OCI-LY3 (cell line): ENCODE results near the gene CLEC2A.

Experiments
- H2AFZ ChIP-seq: fragments of 200-600, 300-600 bp; shearing (Covaris generic); 2 replicates; pipeline ENCODE4 v1.6.0; 2014; ENCODE audit warnings: antibody characterized with exemption, low read depth, low read length
- H3K27ac ChIP-seq: fragments of 200-600, 300-600 bp; sonication (generic); 2 replicates; pipeline ENCODE4 v1.5.1; 2014; ENCODE audit warnings: mild to moderate bottlenecking, low read length, moderate library complexity, mixed read lengths
- H3K27me3 ChIP-seq: fragments of 200-600, 300-600 bp; sonication (generic); 2 replicates; pipeline ENCODE4 v1.6.1; 2014; ENCODE audit warnings: low read depth, low read length, mixed read lengths
- H3K36me3 ChIP-seq: fragments of 200-600, 300-600 bp; sonication (generic); replicated peaks from 2 replicates; pipeline ENCODE3; 2014; ENCODE audit warnings: low read depth, low read length, mixed read lengths
- H3K4me1 ChIP-seq: fragments of 300-600, 200-600 bp; sonication (generic); 2 replicates; pipeline ENCODE4 v1.6.1; 2014; ENCODE audit warnings: low read length, mixed read lengths
- H3K4me2 ChIP-seq: fragments of 200-600, 300-600 bp; sonication (generic); 2 replicates; pipeline ENCODE4 v1.6.1; 2014; ENCODE audit warnings: low read length, mixed read lengths
- H3K4me3 ChIP-seq: fragments of 300-600, 200-600 bp; sonication (generic); 2 replicates; pipeline ENCODE4 v1.5.1; 2014; ENCODE audit warnings: antibody characterized with exemption, mild to moderate bottlenecking, low read length, moderate library complexity
- H3K79me2 ChIP-seq: fragments of 300-600, 200-600 bp; shearing (Covaris generic); 2 replicates; pipeline ENCODE4 v1.6.1; 2014; ENCODE audit warnings: mild to moderate bottlenecking, low read length, mixed read lengths
- H3K9ac ChIP-seq: fragments of 300-600, 200-600 bp; shearing (Covaris generic); 2 replicates; pipeline ENCODE4 v1.6.0; 2014; ENCODE audit warnings: mild to moderate bottlenecking, low read length, moderate library complexity
- H3K9me3 ChIP-seq: fragments of 200-600, 300-600 bp; shearing (Covaris generic); 2 replicates; pipeline ENCODE4 v1.6.1; 2014; ENCODE audit warnings: low read length, mixed read lengths; ENCODE audit not compliant: insufficient read depth
- H4K20me1 ChIP-seq: fragments of 200-600, 300-600 bp; sonication (generic); 2 replicates; pipeline ENCODE4 v1.6.1; 2016; ENCODE audit warnings: low read length, mixed read lengths; ENCODE audit not compliant: insufficient read depth
- EZH2phosphoT487 ChIP-seq: fragments of 200-600 bp; shearing (Covaris generic); IDR thresholded peaks from 2 replicates; pipeline ENCODE4 v1.6.1; 2018; ENCODE audit warnings: antibody characterized with exemption, mixed run types, low read depth
- TF ChIP-seq, protein P1 (sequence below): fragments of 200-600, 300-600 bp; sonication (generic); IDR thresholded peaks from 2 replicates; pipeline ENCODE4 v1.5.1; 2014; ENCODE audit warnings: antibody characterized with exemption, low read length, low read depth

The CLEC2A gene

DNA sequence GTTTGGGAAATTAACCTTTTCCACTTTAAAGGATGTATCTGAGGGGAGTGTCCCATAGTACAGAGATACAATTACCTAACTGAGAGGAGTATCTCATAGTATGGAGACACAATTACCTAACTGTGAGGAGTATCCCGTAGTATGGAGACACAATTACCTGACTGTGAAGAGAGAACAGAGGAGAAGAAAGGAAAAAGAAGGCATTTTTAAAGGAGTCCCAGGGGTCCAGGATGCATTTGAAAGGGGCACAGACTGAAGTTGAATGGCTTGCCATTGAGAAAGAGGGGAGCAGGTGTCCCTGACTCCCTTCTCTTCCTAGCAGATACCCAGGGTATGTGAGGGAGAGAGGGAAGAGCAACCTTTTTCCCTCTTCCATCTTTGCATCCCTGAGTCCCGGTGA is 33.0 kb downstream of the CLEC2A start:
- no peak for TF ChIP-seq EZH2phosphoT487
- TF ChIP-seq, protein P1, sequence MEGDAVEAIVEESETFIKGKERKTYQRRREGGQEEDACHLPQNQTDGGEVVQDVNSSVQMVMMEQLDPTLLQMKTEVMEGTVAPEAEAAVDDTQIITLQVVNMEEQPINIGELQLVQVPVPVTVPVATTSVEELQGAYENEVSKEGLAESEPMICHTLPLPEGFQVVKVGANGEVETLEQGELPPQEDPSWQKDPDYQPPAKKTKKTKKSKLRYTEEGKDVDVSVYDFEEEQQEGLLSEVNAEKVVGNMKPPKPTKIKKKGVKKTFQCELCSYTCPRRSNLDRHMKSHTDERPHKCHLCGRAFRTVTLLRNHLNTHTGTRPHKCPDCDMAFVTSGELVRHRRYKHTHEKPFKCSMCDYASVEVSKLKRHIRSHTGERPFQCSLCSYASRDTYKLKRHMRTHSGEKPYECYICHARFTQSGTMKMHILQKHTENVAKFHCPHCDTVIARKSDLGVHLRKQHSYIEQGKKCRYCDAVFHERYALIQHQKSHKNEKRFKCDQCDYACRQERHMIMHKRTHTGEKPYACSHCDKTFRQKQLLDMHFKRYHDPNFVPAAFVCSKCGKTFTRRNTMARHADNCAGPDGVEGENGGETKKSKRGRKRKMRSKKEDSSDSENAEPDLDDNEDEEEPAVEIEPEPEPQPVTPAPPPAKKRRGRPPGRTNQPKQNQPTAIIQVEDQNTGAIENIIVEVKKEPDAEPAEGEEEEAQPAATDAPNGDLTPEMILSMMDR: no peak
- Histone ChIP-seq H4K20me1 (no peaks in the 10 kb centered on the region), H3K27ac (no peak overlapping the region), H2AFZ (no peak overlapping the region), H3K36me3 (no peaks in the 10 kb centered on the region), H3K79me2 (no peaks in the 10 kb centered on the region), H3K9me3 (peaks cover 11% of the 10 kb centered on the region; the same call in 1 of the 2 replicates), H3K4me2 (no peak overlapping the region), H3K4me1 (peaks cover 2% of the 10 kb centered on the region; the same call in 1 of the 2 replicates), H3K27me3 (no peaks in the 10 kb centered on the region), H3K9ac (no peak overlapping the region), H3K4me3 (no peak overlapping the region)

DNA sequence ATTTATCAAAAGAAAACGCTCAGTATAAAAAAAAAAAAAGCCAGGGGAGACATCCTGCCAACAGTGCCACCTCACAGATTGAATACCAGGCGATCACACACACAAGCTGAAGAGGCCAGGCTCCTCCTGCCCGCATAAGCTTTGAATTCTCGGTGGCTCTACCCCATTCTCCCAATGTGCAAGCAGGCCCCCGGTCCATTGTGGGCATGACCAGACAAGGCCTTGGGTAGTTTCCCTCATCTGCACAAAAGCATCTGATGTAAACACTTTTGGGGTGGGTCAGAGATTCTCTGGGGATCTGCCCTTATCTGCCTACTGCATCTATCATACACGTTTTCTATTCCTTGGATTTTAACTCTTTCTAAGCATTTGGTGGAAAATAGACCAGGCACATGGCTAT is 34.6 kb downstream of the CLEC2A start:
- no peak overlapping the region for H3K27ac ChIP-seq
- H3K79me2 ChIP-seq: no peaks in the 10 kb centered on the region
- no peaks in the 10 kb centered on the region for H4K20me1 ChIP-seq
- TF ChIP-seq, protein P1: no peak
- TF ChIP-seq EZH2phosphoT487: no peak
- H3K4me1 ChIP-seq: peaks cover 2% of the 10 kb centered on the region; the same call in 1 of the 2 replicates
- no peak overlapping the region for H3K4me3 ChIP-seq
- H3K9ac ChIP-seq: no peak overlapping the region
- no peak overlapping the region for H3K4me2 ChIP-seq
- peaks cover 7% of the 10 kb centered on the region; the same call in 1 of the 2 replicates for H3K9me3 ChIP-seq
- no peaks in the 10 kb centered on the region for H3K36me3 ChIP-seq
- H3K27me3 ChIP-seq: no peaks in the 10 kb centered on the region
- no peak overlapping the region for H2AFZ ChIP-seq

DNA sequence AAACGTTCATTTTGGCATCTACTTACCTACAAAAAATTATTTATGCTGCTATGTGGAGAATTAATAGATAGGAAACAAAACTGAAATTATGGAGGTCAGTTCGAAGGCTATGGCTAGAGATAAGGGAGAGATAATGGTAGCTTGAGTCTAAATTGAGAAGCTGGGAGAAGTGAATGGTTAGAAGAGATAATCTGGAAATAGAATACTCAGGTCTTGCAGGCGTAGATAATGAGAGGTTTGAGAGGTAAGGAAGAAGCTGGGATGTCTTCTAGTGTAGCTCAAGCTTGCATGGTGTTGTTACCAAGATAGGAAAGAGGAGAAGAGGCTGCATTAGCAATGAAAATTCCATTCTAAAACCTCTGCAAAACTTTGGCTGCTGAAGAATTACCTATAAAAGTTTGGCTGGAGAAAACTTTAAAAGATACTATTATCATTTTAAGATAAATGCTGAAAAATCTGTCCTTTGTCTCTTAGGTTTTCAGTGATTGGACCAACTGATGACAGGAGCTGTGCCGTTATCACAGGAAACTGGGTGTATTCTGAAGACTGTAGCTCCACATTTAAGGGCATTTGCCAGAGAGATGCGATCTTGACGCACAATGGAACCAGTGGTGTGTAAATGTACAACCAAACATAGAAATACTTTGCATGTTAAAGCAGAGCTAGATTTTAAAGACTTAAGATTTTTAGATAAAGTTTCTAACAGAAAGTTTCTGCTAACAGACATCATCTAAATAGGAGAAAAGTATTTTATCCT is 36.8 kb downstream of the CLEC2A start:
- Histone ChIP-seq H3K36me3 (no peaks in the 10 kb centered on the region), H3K9me3 (no peaks in the 10 kb centered on the region), H3K9ac (no peak overlapping the region), H3K27me3 (no peaks in the 10 kb centered on the region), H3K4me2 (no peak overlapping the region), H2AFZ (no peak overlapping the region), H3K79me2 (no peaks in the 10 kb centered on the region), H3K27ac (no peak overlapping the region), H3K4me3 (no peak overlapping the region), H4K20me1 (no peaks in the 10 kb centered on the region), H3K4me1 (peaks cover 2% of the 10 kb centered on the region; the same call in 1 of the 2 replicates)
- no peak for TF ChIP-seq EZH2phosphoT487
- TF ChIP-seq, protein P1: no peak

DNA sequence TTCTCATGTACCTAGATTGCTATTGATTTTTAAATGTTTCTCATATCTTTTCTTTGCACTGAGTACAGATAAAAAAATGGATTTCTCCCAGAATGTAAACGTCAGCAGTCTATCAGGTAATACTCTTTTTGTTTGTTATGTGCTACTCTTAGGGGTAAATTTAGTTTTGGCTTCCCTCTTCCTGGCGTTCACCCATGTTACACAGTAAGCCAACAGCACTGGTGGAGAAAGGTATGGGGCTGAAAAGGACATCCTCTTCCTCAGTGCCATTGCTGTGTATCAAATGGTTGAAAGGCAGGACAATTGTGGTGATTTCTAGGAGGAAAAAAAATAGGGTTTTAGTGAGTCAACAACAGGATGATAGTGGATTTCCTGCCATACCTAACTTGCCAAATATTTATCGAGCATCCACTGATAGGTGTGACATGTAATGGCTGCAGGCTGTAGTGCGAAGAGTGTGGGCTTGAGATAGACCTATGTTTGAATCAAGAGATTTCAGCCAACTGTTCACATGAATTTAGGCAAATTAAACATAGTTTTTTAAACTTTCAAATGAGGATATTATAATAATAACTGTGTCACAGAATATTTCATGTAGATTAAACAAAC is 43.4 kb downstream of the CLEC2A start:
- Histone ChIP-seq H3K4me2 (no peak overlapping the region), H3K27ac (no peak overlapping the region), H2AFZ (no peak overlapping the region), H3K4me3 (no peak overlapping the region), H4K20me1 (no peaks in the 10 kb centered on the region), H3K79me2 (no peaks in the 10 kb centered on the region), H3K9me3 (no peaks in the 10 kb centered on the region), H3K9ac (no peak overlapping the region), H3K27me3 (no peaks in the 10 kb centered on the region), H3K36me3 (no peaks in the 10 kb centered on the region), H3K4me1 (no peaks in the 10 kb centered on the region)
- TF ChIP-seq EZH2phosphoT487: no peak
- TF ChIP-seq, protein P1: no peak
